Natural killer cell treated with Interleukin-12 subunit alpha and Interleukin-12 subunit beta and Interleukin-15 and Interleukin-18, amount 100 ng/mL, for 72 hours (primary cell): ENCODE measurements around the gene RBM12. TPM values are rescaled to one million over a fixed set of nuclear protein-coding genes. Genes with fewer than 3 reads are reported as not detected.
"Not testable (repeated sequence)": the region's sequence is repeated elsewhere in the genome, so short reads cannot be mapped to it uniquely, and the experiment has no call there.

ENCODE experiments used
- ATAC-seq, 2 donors: fragments of 150-1000 bp; cut with Tn5 transposase in 1 of 2; sonication (Bioruptor Pico), chemical (Tn5 transposase) in 1 of 2; 2 replicates each; pipeline ENCODE4 v1.10.0; 2021
- DNase-seq: peaks from one replicate; pipeline ENCODE4 v3.0.0; 2022; ENCODE audit warnings: low spot score
- H3K27ac Mint-ChIP-seq, 2 donors: 1 replicate in 1 of 2; 2 replicates in 1 of 2; pipeline ENCODE4 v1.8.0; 2022; ENCODE audit warnings: mixed read lengths in 2 of 2, mild to moderate bottlenecking in 1 of 2, moderate library complexity in 1 of 2
- H3K27me3 Mint-ChIP-seq, 2 donors: 1 replicate in 1 of 2; 2 replicates in 1 of 2; pipeline ENCODE4 v1.8.0; 2022; ENCODE audit warnings: mixed read lengths in 2 of 2
- H3K36me3 Mint-ChIP-seq: one replicate; pipeline ENCODE4 v1.8.0; 2022; ENCODE audit warnings: mixed read lengths
- H3K4me1 Mint-ChIP-seq, 2 donors: 1 replicate in 1 of 2; 2 replicates in 1 of 2; pipeline ENCODE4 v1.8.0; 2022; ENCODE audit warnings: low read depth in 2 of 2, mixed read lengths in 2 of 2, mild to moderate bottlenecking in 1 of 2
- H3K4me3 Mint-ChIP-seq: one replicate; pipeline ENCODE4 v1.8.0; 2022; ENCODE audit warnings: mixed read lengths
- H3K9me3 Mint-ChIP-seq: 2 replicates; pipeline ENCODE4 v1.8.0; 2022; ENCODE audit warnings: mixed read lengths
- total RNA-seq, 2 donors: library from RNA; stranded (reverse); gene quantifications; one replicate each; pipeline ENCODE4 v1.2.3, GENCODE V29; 2022

RBM12 gene
- total RNA-seq, 2 donors from 2014 or later = 125 to 143 TPM

DNA sequence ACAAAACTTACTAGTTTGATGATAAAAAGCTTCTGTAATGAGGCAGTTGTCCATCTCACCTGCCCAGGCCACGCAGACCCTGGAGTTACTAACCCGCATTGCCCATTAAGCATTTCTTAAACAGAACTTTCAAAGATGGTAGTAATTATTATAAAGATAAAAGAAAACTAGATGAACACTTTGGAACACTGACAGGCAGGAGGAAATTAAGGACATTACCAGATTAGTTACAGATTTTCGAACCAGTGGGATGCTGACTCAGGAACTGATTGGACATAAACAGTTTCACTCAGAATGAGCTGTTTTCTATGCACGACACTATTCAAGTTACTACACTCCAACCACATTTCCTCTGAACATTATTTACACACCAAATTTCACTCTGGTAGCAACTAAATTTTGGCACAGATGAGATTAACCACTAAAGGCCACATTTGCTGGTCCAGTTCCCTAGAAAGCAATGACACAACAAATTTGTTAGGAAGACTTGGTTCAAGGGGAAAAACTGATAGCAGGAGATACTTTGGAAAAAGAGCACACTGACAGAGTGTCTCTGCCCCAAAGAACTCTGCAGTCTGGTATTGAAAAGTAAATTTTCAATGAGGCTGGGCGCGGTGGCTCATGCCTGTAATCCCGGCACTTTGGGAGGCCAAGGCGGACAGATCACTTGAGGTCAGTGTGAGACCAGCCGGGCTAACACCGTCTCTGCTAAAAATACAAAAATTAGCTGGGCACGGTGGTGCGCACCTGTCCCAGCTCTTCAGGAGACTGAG is 37.5 kb upstream of the RBM12 start:
- H3K27ac Mint-ChIP-seq = peak overlapping the region; percentile 39 to 50
- H3K27me3 Mint-ChIP-seq = no peaks in the 10 kb centered on the region
- no peaks in the 10 kb centered on the region for H3K9me3 Mint-ChIP-seq
- ATAC-seq = no peak
- DNase-seq = no peak
- peaks cover 40 to 46% of the 10 kb centered on the region in 2 donors for H3K4me1 Mint-ChIP-seq
- peaks cover 39% of the 10 kb centered on the region for H3K36me3 Mint-ChIP-seq
- no peak overlapping the region for H3K4me3 Mint-ChIP-seq

DNA sequence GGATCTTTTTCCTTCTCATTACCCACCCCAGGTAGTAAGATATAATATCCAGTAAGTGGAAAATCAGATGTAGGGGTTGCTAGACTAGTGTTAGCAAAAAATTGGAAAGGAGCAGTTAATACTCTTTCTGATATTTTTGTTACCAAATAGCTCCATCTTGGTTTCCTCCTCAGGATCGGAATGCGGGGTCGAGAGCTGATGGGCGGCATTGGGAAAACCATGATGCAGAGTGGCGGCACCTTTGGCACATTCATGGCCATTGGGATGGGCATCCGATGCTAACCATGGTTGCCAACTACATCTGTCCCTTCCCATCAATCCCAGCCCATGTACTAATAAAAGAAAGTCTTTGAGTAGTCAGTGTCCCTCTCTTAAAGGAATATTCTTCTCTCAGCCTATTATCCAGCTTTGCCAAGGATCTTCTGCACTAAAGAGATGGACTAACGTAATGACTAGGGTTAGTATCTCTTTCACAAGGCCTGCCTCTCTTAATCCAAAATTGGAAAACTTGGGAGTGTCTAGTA is 36.0 kb upstream of the RBM12 start:
- peak overlapping the region; percentile 88 to 98 for H3K27ac Mint-ChIP-seq
- ATAC-seq (no peak), DNase-seq (no peak)
- no peaks in the 10 kb centered on the region for H3K9me3 Mint-ChIP-seq
- no peaks in the 10 kb centered on the region for H3K27me3 Mint-ChIP-seq
- peak overlapping the region; percentile 98 for H3K4me3 Mint-ChIP-seq
- H3K36me3 Mint-ChIP-seq = peaks cover 39% of the 10 kb centered on the region
- H3K4me1 Mint-ChIP-seq = peaks cover 41 to 47% of the 10 kb centered on the region in 2 donors

DNA sequence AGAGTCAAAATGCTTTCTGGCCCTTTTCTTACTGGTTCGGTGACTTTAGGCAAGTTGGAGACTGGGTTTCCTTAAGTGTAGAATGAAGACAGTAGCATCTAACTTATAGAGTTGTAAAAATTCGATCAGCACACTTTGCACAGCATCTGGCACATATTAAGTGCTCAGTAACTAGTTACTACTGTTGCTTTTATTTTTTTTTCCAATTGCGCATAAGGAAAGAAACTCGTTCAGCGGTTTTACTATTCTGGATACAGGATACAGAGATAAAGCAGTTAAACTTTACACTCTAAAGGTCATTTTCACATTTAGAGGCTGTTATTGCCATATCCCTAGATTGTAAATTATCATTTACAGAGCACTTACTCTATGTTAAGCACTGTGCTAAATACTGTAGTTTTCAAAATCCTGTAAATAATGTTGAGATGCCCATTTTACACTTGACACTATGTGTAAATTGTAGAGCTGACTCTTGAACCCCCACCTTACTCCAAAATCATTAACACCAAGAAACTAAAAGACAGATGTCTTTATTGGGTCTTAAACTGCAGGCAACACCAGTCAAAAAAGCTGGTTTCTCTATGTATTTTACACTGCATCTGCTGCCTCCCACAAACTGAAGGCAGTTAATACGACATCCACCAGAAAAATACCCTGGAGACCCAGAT is 35.4 kb upstream of the RBM12 start:
- Mint-ChIP-seq H3K27me3 (no peaks in the 10 kb centered on the region), H3K36me3 (peaks cover 41% of the 10 kb centered on the region), H3K27ac (peak overlapping the region; percentile 88 to 98), H3K4me1 (peaks cover 44 to 47% of the 10 kb centered on the region in 2 donors), H3K9me3 (no peaks in the 10 kb centered on the region), H3K4me3 (peak overlapping the region; percentile 98)
- DNase-seq = no peak
- no peak for ATAC-seq

DNA sequence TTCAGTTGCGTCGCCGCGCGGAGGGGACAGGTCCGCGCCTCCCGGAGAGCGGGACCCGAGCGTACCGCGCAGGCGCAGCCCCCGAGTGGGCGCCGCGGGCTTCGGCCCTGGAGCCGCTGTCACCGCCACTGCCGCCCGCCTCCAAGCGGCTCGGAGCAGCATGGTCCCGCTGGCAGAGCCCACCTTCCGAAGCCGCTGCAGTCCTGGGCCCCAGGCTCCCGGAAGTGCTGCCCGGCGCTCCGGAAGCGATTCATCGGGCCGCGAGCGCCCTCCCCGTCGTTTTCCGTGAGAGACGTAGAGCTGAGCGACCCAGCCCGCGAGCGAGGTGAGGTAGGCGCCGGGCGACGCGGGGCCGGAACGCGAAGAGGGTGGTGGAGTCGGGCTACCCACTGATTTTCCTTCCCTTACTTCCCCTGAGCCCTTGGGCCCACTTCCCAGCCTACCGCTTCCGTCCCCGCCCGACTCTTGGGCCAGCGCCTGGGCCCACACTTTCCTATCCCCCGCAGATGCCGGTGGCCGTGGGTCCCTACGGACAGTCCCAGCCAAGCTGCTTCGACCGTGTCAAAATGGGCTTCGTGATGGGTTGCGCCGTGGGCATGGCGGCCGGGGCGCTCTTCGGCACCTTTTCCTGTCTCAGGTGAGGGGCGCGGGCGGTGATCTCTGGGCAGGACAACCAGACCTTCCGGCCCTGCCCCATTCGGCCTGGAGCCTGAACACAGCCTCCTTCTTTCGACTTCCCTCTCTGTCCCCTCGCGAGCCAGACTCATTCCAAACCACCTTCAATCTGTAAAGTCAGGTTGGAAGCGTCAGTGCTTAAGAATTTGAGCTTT is 34.6 kb upstream of the RBM12 start, which contains the start of the genes NFS1 and ROMO1:
NFS1 (minus strand) TSS at position 226 of the 830 bp plus-strand sequence; CDS start at position 162, 64 bp downstream.
ROMO1 (plus strand) TSS at position 279 of the 830 bp plus-strand sequence; CDS start at position 507, 228 bp downstream.
- Mint-ChIP-seq H3K4me3 (peak within 1 kb of the TSS; percentile 98), H3K27me3 (no peaks in the 10 kb centered on the region), H3K9me3 (no peaks in the 10 kb centered on the region), H3K36me3 (peaks cover 35% of the 10 kb centered on the region), H3K27ac (peak within 1 kb of the TSS; percentile 88 to 98), H3K4me1 (peaks cover 41 to 47% of the 10 kb centered on the region in 2 donors)
- peak; percentile 93 to 95 for ATAC-seq
- DNase-seq = peak; percentile 89

DNA sequence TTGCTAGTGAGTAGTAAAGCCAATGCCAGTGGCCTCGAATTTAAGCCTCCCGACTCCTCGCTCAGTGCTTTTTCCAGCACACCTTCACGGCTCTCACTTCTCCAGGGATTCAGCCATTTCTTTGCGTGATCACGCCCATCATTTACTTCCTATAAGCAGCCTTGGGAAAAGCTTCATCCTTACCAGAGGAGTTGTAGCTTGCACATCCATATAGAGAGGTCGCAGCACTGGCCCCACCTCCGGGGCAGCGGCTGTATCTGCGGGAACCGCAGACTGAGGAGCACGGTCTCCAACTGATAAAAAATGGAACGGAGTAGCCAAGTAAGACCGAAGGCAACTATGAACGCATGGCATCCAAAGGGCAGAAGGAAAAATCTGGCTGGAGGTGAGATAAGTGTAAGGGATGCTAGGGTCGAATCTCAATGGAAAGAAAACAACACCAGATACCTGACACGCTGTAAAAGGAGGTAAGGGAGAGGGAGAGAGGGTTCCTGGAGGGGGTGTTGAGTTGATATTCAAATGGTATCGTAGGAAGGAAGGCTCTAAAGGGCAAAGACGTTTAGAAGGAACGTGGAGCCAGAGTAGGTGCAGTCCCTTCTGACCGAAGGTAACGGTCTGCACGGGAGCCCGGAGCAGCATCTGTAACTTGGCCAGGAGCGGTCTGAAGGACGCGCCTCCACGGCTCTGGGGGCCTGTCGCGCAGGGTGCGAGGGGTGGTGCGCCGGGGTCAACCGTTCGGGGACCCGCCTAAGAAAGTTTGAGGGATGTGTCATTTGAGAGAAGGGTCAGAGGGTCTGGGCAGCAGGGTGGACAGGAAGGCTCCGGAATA is 33.8 kb upstream of the RBM12 start:
- peak; percentile 64 for ATAC-seq
- Mint-ChIP-seq H3K4me1 (peaks cover 38 to 42% of the 10 kb centered on the region in 2 donors), H3K4me3 (peak overlapping the region; percentile 98), H3K27ac (peak overlapping the region; percentile 88 to 98), H3K9me3 (no peaks in the 10 kb centered on the region), H3K36me3 (peaks cover 27% of the 10 kb centered on the region), H3K27me3 (no peaks in the 10 kb centered on the region)
- DNase-seq = no peak

DNA sequence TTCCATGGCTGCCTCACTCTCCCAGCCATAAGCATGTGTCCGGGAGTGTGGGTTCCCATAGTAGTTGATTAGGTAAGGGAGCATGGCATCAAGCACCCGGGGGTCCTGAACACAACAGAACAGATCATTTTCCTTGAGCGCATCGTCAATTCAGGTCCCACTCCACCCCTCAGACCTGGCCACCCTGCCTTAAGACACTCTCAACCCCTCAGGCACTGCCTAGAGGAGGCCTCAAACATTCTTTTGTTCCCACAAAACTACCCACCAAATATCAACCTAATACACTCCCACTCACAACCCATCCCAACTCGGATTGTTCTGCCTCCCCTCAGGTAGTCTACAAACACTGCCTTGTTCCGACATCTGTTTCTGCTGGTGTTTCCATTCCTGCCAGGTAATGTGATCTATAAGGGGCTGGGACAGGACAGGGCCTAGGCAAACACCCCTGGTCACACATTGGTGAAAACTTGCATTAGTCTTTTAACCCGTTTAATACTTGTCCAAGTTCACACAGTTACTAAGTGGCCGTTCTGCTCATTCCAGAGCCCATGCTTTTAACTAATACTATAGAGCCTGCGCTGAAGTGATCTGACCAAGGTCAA is 33.1 kb upstream of the RBM12 start:
- ATAC-seq (no peak), DNase-seq (no peak)
- peak overlapping the region; percentile 98 for H3K4me3 Mint-ChIP-seq
- H3K4me1 Mint-ChIP-seq = peaks cover 37 to 40% of the 10 kb centered on the region in 2 donors
- H3K27ac Mint-ChIP-seq = peak overlapping the region; percentile 88 to 98
- no peaks in the 10 kb centered on the region for H3K27me3 Mint-ChIP-seq
- H3K9me3 Mint-ChIP-seq = no peaks in the 10 kb centered on the region
- peaks cover 20% of the 10 kb centered on the region for H3K36me3 Mint-ChIP-seq

DNA sequence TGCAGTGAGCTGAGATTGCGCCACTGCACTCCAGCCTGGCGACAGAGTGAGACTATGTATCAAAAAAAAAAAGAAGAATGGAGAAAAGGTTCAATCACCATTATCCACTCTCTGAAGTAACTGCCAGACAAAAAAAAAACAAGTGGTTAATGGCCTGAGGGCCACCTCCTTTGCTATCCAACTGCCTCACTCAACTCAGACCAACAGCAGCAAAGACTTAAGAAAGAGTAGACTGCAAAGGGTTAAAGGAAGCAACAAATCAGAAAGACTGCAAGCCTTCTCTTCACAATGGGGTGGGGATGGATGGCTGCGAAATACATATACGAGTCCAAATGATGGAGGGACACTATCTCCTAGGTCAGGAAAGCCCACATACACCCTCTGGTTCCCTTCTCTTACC is 31.3 kb upstream of the RBM12 start:
- Mint-ChIP-seq H3K4me1 (peaks cover 32 to 36% of the 10 kb centered on the region in 2 donors), H3K27ac (no peak overlapping the region), H3K36me3 (peaks cover 17% of the 10 kb centered on the region), H3K4me3 (no peak overlapping the region), H3K9me3 (no peaks in the 10 kb centered on the region), H3K27me3 (no peaks in the 10 kb centered on the region)
- no peak for DNase-seq
- ATAC-seq = no peak

DNA sequence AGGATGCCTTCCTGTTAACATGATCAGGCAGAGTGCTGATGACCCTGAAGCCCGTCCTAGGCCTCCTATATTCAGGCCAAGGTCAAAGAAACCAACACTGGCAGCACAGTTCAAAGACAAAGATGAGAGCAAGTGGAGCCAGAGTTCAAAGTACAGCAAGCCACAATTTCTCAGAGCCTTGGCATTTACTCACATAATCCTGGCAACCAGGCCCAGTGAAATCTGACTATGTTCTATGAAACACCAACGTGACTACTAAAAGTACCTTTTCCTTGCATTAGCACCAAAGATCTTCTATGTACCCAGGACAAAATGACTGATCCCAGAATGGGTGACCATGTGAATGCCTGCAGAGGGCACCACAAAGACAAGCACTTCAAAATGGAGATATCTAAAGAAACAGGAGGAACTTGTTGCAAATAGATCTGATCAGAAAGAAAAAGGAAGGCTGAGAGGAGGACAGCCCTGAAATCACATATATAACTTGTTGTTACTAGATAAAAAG is 30.6 kb upstream of the RBM12 start:
- H3K4me1 Mint-ChIP-seq = peaks cover 25 to 29% of the 10 kb centered on the region in 2 donors
- ATAC-seq = no peak
- H3K27me3 Mint-ChIP-seq = no peaks in the 10 kb centered on the region
- H3K36me3 Mint-ChIP-seq = peaks cover 17% of the 10 kb centered on the region
- DNase-seq = no peak
- H3K9me3 Mint-ChIP-seq = no peaks in the 10 kb centered on the region
- no peak overlapping the region for H3K27ac Mint-ChIP-seq
- no peak overlapping the region for H3K4me3 Mint-ChIP-seq

DNA sequence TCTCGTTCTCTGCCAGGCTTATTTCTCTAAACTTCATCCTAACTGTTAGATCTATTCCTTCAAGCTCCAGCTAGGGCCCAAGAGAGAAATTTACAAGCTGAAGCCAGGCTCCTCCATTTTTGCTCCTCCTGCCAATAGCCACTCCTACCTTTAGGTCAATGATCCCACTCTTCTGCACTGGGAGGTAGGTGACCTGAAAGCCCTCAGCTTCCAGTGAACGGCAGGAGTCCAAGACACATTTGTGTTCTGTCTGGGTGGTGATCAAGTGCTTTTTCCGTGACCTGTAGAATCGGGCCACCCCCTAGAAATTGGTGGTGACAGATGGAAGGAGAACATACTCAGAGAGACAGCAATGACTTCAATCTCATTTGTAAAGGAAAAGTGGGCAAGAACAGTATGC is 25.6 kb upstream of the RBM12 start:
- no peaks in the 10 kb centered on the region for H3K4me1 Mint-ChIP-seq
- no peak overlapping the region for H3K27ac Mint-ChIP-seq
- peaks cover 4% of the 10 kb centered on the region for H3K36me3 Mint-ChIP-seq

DNA sequence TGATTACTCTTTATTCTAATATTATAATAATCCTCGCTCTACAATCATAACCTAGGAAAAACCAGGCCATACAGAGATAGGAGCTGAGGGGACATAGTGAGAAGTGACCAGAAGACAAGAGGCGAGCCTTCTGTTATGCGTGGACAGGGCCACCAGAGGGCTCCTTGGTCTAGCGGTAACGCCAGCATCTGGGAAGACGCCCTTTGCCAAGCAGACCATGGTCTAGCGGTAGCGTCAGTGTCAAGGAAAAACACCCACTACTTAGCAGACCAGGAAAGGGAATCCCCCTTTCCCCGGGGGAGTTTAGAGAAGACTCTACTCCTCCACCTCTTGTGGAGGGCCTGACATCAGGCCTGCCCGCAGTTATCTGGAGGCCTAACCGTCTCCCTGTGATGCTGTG is 22.2 kb upstream of the RBM12 start:
- H3K27me3 Mint-ChIP-seq, DNase-seq, H3K27ac Mint-ChIP-seq: not testable (repeated sequence)

More for the DNA sequence above, 25.6 kb upstream of the RBM12 start:
- Mint-ChIP-seq H3K27me3 (no peaks in the 10 kb centered on the region), H3K9me3 (no peaks in the 10 kb centered on the region), H3K4me3 (no peak overlapping the region)
- ATAC-seq (no peak), DNase-seq (no peak)

DNA sequence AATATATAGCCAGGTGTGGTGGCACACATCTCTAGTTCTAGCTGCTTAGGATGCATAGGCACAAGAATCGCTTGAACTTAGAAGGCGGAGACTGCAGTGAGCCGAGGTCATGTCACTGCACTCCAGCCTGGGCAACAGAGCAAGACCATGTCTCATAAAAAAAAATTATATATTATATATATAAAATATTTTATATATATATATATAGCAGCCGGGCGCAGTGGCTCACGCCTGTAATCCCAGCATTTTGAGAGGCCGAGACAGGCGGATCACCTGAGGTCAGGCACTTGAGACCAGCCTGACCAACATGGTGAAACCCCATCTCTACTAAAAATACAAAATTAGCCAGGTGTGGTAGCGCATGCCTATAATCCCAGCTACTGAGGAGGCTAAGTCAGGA is 20.7 kb upstream of the RBM12 start:
- not testable (repeated sequence) for H3K27me3 Mint-ChIP-seq, H3K9me3 Mint-ChIP-seq, H3K27ac Mint-ChIP-seq, H3K4me3 Mint-ChIP-seq, H3K36me3 Mint-ChIP-seq, H3K4me1 Mint-ChIP-seq, ATAC-seq, DNase-seq

More for the DNA sequence above, 22.2 kb upstream of the RBM12 start:
- not testable (repeated sequence) for H3K4me1 Mint-ChIP-seq, H3K36me3 Mint-ChIP-seq, H3K9me3 Mint-ChIP-seq, H3K4me3 Mint-ChIP-seq, ATAC-seq

DNA sequence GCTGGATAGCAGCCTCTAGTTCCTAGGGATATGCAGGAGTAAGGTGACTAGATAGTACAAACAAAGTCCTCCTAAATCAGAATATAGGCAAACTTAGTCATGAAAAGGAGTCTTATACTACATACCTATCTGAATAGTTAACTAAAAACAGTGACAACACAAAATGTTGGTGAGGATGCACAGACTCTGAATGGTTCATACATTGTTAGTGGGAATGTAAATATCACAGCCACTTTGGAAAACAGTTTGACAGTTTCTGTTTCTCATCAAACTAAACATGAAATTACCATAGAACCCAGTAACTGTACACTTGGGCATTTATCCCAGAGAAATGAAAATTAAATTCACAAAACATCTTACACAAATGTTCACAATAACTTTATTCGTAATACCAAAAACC is 17.3 kb upstream of the RBM12 start:
- no peak for ATAC-seq
- Mint-ChIP-seq H3K27ac (no peak overlapping the region), H3K4me3 (no peak overlapping the region), H3K36me3 (no peaks in the 10 kb centered on the region), H3K9me3 (no peaks in the 10 kb centered on the region), H3K27me3 (no peaks in the 10 kb centered on the region), H3K4me1 (no peaks in the 10 kb centered on the region)
- no peak for DNase-seq
